Amygdala (tissue), 56 donors: ENCODE data around the gene WDR88.
A peak's percentile ranks its signal among the peaks of the same experiment; 100 is the strongest.

Experiments
- DNase-seq, 56 donors: peaks; one replicate each; lab custom pipeline; 2025; lab: John Stamatoyannopoulos, UW

The WDR88 gene, protein sequence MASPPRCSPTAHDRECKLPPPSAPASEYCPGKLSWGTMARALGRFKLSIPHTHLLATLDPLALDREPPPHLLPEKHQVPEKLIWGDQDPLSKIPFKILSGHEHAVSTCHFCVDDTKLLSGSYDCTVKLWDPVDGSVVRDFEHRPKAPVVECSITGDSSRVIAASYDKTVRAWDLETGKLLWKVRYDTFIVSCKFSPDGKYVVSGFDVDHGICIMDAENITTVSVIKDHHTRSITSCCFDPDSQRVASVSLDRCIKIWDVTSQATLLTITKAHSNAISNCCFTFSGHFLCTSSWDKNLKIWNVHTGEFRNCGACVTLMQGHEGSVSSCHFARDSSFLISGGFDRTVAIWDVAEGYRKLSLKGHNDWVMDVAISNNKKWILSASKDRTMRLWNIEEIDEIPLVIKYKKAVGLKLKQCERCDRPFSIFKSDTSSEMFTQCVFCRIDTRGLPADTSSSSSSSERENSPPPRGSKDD

GRCh38 chr19:33132021-33132420 lies at the start of gene WDR88:
TSS of gene WDR88 (plus strand) at chr19:33132114. CDS start at chr19:33132170, 56 bp downstream.
- no peak for DNase-seq

DNA sequence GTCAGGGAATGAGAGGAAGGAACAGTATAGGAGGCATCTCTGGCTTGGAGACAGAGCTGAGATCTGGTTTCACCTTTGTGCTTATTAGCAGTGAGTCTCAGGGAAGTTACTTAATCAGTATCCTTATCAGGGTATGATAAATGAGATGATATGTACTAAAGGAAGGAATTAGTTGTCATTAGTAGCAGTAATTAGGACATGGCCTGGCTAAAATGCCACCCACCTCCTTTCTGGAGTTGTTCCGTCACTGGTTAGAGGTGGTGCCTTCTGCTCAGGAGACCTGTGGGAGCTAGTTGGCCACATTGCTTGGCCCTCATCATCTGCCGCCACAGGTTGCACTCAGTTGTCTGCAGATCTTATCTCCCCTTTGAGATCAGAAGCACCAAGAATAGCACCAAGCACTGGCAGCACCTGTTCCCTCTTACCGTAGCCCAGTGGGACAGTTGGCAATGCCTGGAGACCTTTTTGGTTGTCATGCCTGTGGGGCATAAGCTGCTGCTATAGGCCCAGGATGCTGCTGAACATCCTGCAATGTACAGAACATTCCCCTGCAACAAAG lies 46.3 kb upstream of the WDR88 start:
- no peak for DNase-seq

DNA sequence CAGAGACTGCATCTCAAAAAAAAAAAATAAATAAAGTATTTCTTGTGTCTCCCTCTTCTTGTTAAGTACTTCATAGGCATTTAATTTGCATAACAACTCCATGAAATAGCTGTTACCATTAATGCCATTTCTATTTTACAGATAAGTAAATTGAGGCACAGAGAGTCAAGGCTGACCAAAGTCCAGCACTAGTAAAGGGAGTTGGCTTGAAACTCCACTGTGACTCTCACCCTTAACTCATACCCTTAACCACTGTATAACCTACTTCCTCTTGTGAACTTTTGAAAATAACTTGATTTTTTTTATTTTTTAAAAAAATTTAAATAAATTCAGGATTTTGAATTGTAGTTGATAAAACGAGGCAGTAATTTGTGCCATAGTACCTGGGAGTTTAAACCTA lies 45.0 kb upstream of the WDR88 start:
- DNase-seq: no peak

DNA sequence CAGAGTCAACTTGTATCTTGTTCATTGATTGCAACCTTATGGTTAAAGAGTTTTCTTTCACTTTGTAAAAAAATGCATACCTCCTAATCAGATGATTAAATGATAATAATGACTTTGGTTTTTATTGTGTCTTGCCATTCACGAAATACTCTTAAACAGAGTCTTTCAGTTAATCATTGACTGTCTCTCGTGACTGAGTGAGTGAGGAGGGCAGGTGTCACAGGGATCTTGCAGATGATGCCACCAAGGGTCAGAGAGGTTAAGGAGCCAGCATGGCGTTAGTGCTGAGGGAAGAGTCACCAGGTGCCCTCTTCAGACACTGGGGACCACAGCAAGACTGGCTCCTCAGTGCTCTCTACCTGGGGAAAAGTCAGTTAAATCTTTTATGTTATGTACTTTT lies 42.9 kb upstream of the WDR88 start:
- DNase-seq: no peak

DNA sequence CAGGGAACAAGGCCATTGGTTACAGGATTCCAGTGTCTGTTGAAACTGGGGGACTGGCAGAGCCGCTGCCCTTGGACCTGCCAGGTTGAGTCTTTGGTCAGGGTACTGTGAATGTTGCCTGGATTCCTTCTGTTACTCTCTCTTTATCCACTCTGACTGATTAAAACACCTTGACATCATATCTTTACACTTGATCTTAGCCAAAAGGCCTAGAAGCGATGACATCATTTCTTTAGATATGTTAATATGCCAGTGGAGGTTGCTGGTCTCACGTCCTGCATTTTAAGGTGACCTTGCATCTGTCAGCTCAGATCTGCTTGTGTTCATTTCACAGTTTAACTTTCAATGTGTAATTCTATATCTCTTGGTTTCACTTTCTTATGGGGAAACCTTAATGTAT lies 41.7 kb upstream of the WDR88 start:
- no peak for DNase-seq

DNA sequence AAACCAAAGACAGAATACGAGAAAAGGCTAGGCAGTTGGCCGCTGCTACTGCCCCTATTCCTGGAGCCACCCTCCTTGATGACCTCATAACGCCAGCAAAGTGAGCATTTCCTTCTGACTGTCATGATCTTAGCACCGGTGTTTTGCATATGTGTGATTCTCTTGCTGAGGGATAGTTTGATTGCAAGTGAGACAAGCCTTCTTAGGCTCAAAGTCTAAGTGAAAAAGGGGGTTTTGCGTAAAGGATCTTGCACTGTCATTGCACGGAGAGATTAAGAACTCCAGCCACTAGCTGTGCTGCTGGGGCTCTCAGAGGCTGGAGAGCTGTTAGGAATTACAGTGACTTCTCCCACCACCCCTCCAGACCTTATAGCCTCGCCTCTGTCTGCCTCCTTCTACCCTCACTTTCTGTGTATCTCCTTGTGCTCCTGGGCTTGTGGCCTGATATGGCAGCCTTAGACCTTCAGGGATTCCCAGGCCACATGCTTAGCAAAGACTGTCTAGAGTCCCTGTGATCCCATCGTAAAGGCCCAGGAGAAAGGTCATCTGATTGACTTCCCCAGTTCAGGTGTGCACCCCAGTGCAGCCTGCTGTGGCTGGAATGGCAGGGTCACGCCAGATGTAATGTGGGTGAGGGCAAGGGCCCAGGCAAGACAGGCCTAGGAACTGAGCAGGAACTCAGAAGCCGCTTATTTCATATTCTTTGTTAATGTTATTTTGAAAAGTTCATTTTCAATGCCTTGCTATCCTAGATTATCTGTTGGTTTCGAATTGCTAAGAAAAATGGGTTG lies 38.3 kb upstream of the WDR88 start:
- no peak for DNase-seq

- no peak for DNase-seq
Measured at GRCh38 chr19:33094436-33095067, 37.4 kb upstream of the WDR88 start.

- DNase-seq: no peak
Measured at GRCh38 chr19:33096005-33096404, 35.9 kb upstream of the WDR88 start.

DNA sequence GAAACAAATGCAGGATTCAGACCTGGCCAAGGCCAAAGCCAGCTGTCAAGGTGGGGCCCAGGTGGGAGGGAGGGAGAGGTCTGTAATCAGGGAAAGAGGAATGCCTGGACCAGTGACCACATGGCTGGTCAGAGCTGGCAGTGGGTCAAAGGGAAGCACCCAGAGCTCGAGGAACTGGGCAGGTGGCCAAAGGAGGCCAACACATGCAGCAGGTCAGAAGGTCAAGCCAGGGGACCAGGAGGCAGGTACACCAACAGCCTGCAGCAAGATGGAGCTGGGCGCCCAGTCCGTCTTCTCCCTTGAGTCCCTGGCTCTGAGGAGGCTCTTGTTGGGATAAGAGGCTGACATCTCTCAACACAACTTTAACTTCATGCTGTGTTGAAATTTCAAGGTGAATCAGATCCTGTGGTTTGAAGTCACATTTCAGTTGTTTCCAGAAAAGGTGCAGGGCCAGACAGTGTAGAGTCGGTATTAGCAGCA lies 33.8 kb upstream of the WDR88 start:
- peak in 1 of 56 donors; percentile 37 for DNase-seq

- DNase-seq: no peak
Measured at GRCh38 chr19:33100894-33101644, 30.8 kb upstream of the WDR88 start.

GRCh38 chr19:33102893-33103292 lies 29.0 kb upstream of the WDR88 start:
- no peak for DNase-seq

DNA sequence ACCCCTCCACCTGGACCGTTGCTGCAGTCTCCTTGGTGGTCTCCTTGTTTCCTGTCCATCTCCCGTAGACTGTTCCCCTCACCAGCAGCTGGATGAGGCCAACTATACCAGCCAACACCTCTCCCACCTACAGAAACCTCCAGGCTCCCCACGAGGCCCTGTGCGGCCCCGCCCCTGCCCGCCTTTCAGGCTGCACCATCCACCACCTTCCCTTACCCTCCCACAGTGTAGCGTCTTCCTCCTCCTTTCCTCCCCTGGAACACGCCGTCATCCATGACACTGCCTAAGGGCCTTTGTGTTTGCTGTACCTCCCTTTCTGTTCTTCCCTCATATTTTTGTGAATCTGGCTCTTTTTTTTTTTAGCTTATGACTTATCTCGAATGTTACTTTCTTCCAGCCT lies 23.8 kb upstream of the WDR88 start:
- no peak for DNase-seq

DNA sequence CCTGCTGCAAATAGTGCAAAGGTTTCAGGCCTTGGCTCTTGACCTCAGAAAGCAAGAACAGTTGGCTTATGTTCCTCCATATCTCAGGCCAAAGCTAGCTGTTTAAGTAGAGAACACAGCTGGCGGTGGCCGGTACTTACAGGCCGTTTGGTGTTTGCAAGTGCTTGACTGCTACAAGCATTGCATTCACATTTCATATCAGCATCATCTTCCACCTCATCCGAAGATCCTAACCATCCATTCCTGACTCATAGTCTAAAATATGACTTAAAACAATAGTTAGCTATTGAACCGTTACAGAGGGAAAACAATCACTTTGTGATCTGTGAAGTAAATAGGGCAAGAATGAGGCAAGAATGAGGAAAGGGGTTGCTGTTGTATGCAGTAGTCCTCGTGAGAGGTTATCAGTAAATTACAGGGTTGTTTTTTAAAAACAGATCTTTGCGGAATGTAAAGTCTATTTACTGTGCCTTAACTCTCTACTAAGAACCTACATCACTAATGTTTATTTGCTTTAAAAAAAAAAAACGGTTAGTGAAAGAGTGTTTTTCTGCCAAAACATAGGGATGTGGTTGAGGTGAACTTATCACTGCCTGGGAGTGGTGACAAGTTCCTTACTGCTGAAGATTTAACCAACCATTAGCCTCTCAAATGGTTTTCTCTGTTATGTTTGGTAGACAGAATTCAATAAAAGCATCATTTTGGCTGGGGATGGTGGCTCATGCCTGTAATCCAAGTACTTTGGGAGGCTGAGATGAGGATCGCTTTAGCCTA lies 21.6 kb upstream of the WDR88 start:
- no peak for DNase-seq

- DNase-seq: no peak
Measured at GRCh38 chr19:33111587-33111986, 20.3 kb upstream of the WDR88 start.

GRCh38 chr19:33114312-33114711 lies 17.6 kb upstream of the WDR88 start:
- DNase-seq: no peak

DNA sequence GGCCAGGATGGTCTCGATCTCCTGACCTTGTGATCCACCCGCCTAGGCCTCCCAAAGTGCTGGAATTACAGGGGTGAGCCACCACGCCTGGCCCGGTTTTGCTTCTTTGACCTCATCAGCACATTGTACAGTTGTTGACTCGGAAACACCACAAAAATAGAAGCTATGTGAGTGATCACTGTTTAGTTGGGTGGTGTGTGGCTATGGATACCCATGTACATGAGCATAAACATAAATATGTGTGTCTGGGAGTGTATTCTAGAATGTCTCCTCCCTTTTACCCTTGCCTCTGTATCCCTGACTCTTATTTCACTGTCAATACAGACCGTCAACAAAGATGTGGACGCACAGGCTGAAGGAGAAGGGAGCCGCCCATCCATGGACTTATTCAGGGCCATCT lies 14.4 kb upstream of the WDR88 start:
- no peak for DNase-seq

GRCh38 chr19:33118643-33119042 lies 13.3 kb upstream of the WDR88 start:
- no peak for DNase-seq

GRCh38 chr19:33124207-33125098 lies 7.5 kb upstream of the WDR88 start:
- DNase-seq: no peak
